Stimulated activated CD4-positive, alpha-beta T cell treated with anti-CD3 and anti-CD28 coated beads, Interleukin-4, amount 100 ng/mL, for 1 hour (primary cell): ENCODE measurements around the gene NDUFA8.
"Not testable (repeated sequence)": the region's sequence is repeated elsewhere in the genome, so short reads cannot be mapped to it uniquely, and the experiment has no call there.

ENCODE experiments used
- DNase-seq: peaks from one replicate; pipeline ENCODE4 v3.0.0-alpha.2; 2020

Gene NDUFA8

GRCh38 chr9:122120316-122121071 is 39.1 kb downstream of the NDUFA8 start:
- DNase-seq, result no peak

GRCh38 chr9:122119721-122120120 is 39.9 kb downstream of the NDUFA8 start:
- DNase-seq, result no peak

- DNase-seq, result no peak
These were observed 40.4 kb downstream of the NDUFA8 start for GRCh38 chr9:122119166-122119521.

- DNase-seq, result no peak
These were observed 41.0 kb downstream of the NDUFA8 start for GRCh38 chr9:122118343-122119165.

GRCh38 chr9:122117241-122117640 is 42.3 kb downstream of the NDUFA8 start:
- DNase-seq, result not testable (repeated sequence)

- DNase-seq, result no peak
These were observed 43.0 kb downstream of the NDUFA8 start for GRCh38 chr9:122116448-122117173.

- DNase-seq, result no peak
These were observed 43.5 kb downstream of the NDUFA8 start for GRCh38 chr9:122116040-122116439.

GRCh38 chr9:122115176-122116035 is 44.2 kb downstream of the NDUFA8 start:
- DNase-seq, result no peak

GRCh38 chr9:122113574-122113973 is 46.0 kb downstream of the NDUFA8 start:
- no peak for DNase-seq

GRCh38 chr9:122112238-122112637 is 47.3 kb downstream of the NDUFA8 start:
- DNase-seq, result no peak

GRCh38 chr9:122111413-122112085 is 48.0 kb downstream of the NDUFA8 start:
- no peak for DNase-seq

GRCh38 chr9:122110100-122110833 is 49.3 kb downstream of the NDUFA8 start:
- no peak for DNase-seq

- DNase-seq, result no peak
These were observed 50.4 kb downstream of the NDUFA8 start for GRCh38 chr9:122109035-122109813.

- no peak for DNase-seq
These were observed 52.2 kb downstream of the NDUFA8 start for GRCh38 chr9:122107291-122107805.

GRCh38 chr9:122106576-122106975 is 53.0 kb downstream of the NDUFA8 start:
- DNase-seq, result no peak

GRCh38 chr9:122103985-122104384 is 55.6 kb downstream of the NDUFA8 start:
- DNase-seq, result no peak

GRCh38 chr9:122102156-122102555 is 57.4 kb downstream of the NDUFA8 start:
- no peak for DNase-seq

GRCh38 chr9:122100756-122101155 is 58.8 kb downstream of the NDUFA8 start:
- DNase-seq, result no peak

GRCh38 chr9:122099271-122099869 is 60.2 kb downstream of the NDUFA8 start:
- peak; percentile 82 for DNase-seq
